HG03575 (cell line): ENCODE measurements around the gene SLC2A4RG.

Source experiments
- ATAC-seq: cut with Tn5 transposase; IDR thresholded peaks from one replicate; pipeline ENCODE4 v1.9.1; 2021; ENCODE audit not compliant: unreplicated experiment, insufficient number of reproducible peaks, low FRiP score; ENCODE audit errors: extremely low read depth

Gene SLC2A4RG

GRCh38 chr20:63748070-63748933 is 8.7 kb downstream of the SLC2A4RG start:
- no peak for ATAC-seq

- ATAC-seq: no peak
These were observed 9.3 kb downstream of the SLC2A4RG start for GRCh38 chr20:63748934-63749270.

GRCh38 chr20:63749597-63750508 is 10.3 kb downstream of the SLC2A4RG start:
- ATAC-seq: no peak

- ATAC-seq: no peak
These were observed 11.4 kb downstream of the SLC2A4RG start for GRCh38 chr20:63750807-63751470.

GRCh38 chr20:63751471-63752271 is 12.1 kb downstream of the SLC2A4RG start:
- ATAC-seq: no peak

- ATAC-seq: no peak
These were observed 13.0 kb downstream of the SLC2A4RG start for GRCh38 chr20:63752411-63753101.

- ATAC-seq: no peak
These were observed 13.8 kb downstream of the SLC2A4RG start for GRCh38 chr20:63753381-63753780.

GRCh38 chr20:63754008-63754407 is 14.4 kb downstream of the SLC2A4RG start:
- ATAC-seq: no peak

GRCh38 chr20:63755933-63756647 is 16.5 kb downstream of the SLC2A4RG start:
- no peak for ATAC-seq

- no peak for ATAC-seq
These were observed 17.0 kb downstream of the SLC2A4RG start for GRCh38 chr20:63756648-63756991.

- no peak for ATAC-seq
These were observed 18.6 kb downstream of the SLC2A4RG start for GRCh38 chr20:63758152-63758551.

- ATAC-seq: no peak
These were observed 19.9 kb downstream of the SLC2A4RG start for GRCh38 chr20:63759377-63759901.

GRCh38 chr20:63765082-63765873 is 25.7 kb downstream of the SLC2A4RG start:
- no peak for ATAC-seq

- ATAC-seq: no peak
These were observed 26.3 kb downstream of the SLC2A4RG start for GRCh38 chr20:63765902-63766301.

GRCh38 chr20:63766695-63767426 is 27.3 kb downstream of the SLC2A4RG start:
- ATAC-seq: no peak

GRCh38 chr20:63767456-63767855 is 27.9 kb downstream of the SLC2A4RG start:
- ATAC-seq: no peak
